HepG2 (cell line): ENCODE measurements around the gene USP34. TPM values are rescaled to one million over a fixed set of nuclear protein-coding genes. Genes with fewer than 3 reads are reported as not detected.

ENCODE experiments used
- HMGA1 ChIP-seq: sonication (generic); formaldehyde crosslinking; conservative IDR thresholded peaks from 2 replicates; pipeline ENCODE4 v1.4.0; 2020; ENCODE audit warnings: missing genetic modification reagents
- HNRNPUL1 ChIP-seq: fragments of 200-400 bp; formaldehyde crosslinking; IDR thresholded peaks from 2 replicates; pipeline ENCODE4 v1.6.1; 2017; ENCODE audit warnings: low read depth, mild to moderate bottlenecking, low read length, moderate library complexity
- IRX3 ChIP-seq: sonication (generic); formaldehyde crosslinking; IDR thresholded peaks from 2 replicates; pipeline ENCODE4 v1.8.1; 2023; ENCODE audit warnings: mild to moderate bottlenecking, low read depth, missing genetic modification reagents, borderline replicate concordance
- MAFF ChIP-seq: IDR thresholded peaks from 2 replicates; pipeline ENCODE4 v1.6.1; 2011; ENCODE audit warnings: low read depth, low read length, improper control_type of control experiment
- MIXL1 ChIP-seq: IDR thresholded peaks from 2 replicates; pipeline ENCODE4 v1.6.1; 2016
- NFKBIZ ChIP-seq: IDR thresholded peaks from 2 replicates; pipeline ENCODE4 v1.6.1; 2018; ENCODE audit warnings: missing genetic modification reagents, missing compliant biosample characterization
- RNF2 ChIP-seq: fragments of 450-650 bp; conservative IDR thresholded peaks from 2 replicates; pipeline ENCODE4 v1.6.1; 2016; ENCODE audit warnings: low read depth
- SNAI1 ChIP-seq: sonication (generic); formaldehyde crosslinking; IDR thresholded peaks from 2 replicates; pipeline ENCODE4 v1.5.0; 2020; ENCODE audit warnings: mild to moderate bottlenecking, missing genetic modification reagents, borderline replicate concordance
- SP2 ChIP-seq: sonication (generic); formaldehyde crosslinking; IDR thresholded peaks from 2 replicates; pipeline ENCODE4 v1.5.1; 2020; ENCODE audit warnings: mild to moderate bottlenecking, missing genetic modification reagents
- U2AF2 ChIP-seq: fragments of 200-400 bp; formaldehyde crosslinking; IDR thresholded peaks from 2 replicates; pipeline ENCODE4 v1.6.1; 2017; ENCODE audit warnings: low read depth, mild to moderate bottlenecking, low read length
- ZBTB20 ChIP-seq: sonication (generic); formaldehyde crosslinking; IDR thresholded peaks from 2 replicates; pipeline ENCODE4 v1.8.1; 2023; ENCODE audit warnings: missing genetic modification reagents, low read depth, mild to moderate bottlenecking, borderline replicate concordance
- ZKSCAN8 ChIP-seq: IDR thresholded peaks from 2 replicates; pipeline ENCODE4 v1.6.1; 2016; ENCODE audit warnings: borderline replicate concordance, missing genetic modification reagents, missing compliant biosample characterization
- ZNF143 ChIP-seq: sonication (generic); formaldehyde crosslinking; IDR thresholded peaks from 2 replicates; pipeline ENCODE4 v1.4.0; 2020; ENCODE audit warnings: missing genetic modification reagents
- ZNF430 ChIP-seq: sonication (generic); formaldehyde crosslinking; IDR thresholded peaks from 2 replicates; pipeline ENCODE4 v1.9.0; 2021; ENCODE audit warnings: mild to moderate bottlenecking, missing genetic modification reagents
- ZNF460 ChIP-seq: sonication (generic); formaldehyde crosslinking; IDR thresholded peaks from 2 replicates; pipeline ENCODE4 v1.5.1; 2020; ENCODE audit warnings: missing genetic modification reagents, mild to moderate bottlenecking, borderline replicate concordance
- ZNF556 ChIP-seq: sonication (generic); formaldehyde crosslinking; IDR thresholded peaks from 2 replicates; pipeline ENCODE4 v1.4.0; 2020; ENCODE audit warnings: mild to moderate bottlenecking, missing genetic modification reagents, borderline replicate concordance
- ZSCAN30 ChIP-seq: sonication (generic); formaldehyde crosslinking; IDR thresholded peaks from 2 replicates; pipeline ENCODE4 v1.5.0; 2020; ENCODE audit warnings: mild to moderate bottlenecking, missing genetic modification reagents
- polyA plus RNA-seq, 8 experiments: library from polyadenylated mRNA; depleted of rRNA in 3 of 8; stranded (reverse) in 7 of 8; unstranded in 1 of 8; fragments of >200 nt; fragmentation: Illumina TruSeq in 4 of 8; extraction: Trizol in 4 of 8; gene quantifications; 2 replicates each; pipeline versions ENCODE4 v1.2.1 to v1.2.3, GENCODE V29; 2011 to 2016; ENCODE audit warnings: low read depth in 4 of 8, missing spikeins in 1 of 8, mixed read lengths in 1 of 8; ENCODE audit not compliant: insufficient read depth in 1 of 8
- total RNA-seq, 5 experiments: library from RNA; depleted of rRNA; stranded (reverse); fragments of >200 nt; fragmentation: Illumina TruSeq; extraction: Trizol; gene quantifications; 2 replicates each; pipeline ENCODE4 v1.2.3, GENCODE V29; 2016; ENCODE audit warnings: low read depth in 1 of 5
- TF ChIP-seq, protein P1 (sequence below): sonication (generic); formaldehyde crosslinking; IDR thresholded peaks from 2 replicates; pipeline ENCODE4 v1.5.0; 2020; ENCODE audit warnings: missing genetic modification reagents, mild to moderate bottlenecking, borderline replicate concordance
- TF ChIP-seq, protein P2 (sequence below): sonication (generic); formaldehyde crosslinking; IDR thresholded peaks from 2 replicates; pipeline ENCODE4 v1.8.0; 2022; ENCODE audit warnings: mild to moderate bottlenecking, missing genetic modification reagents, moderate library complexity
- TF ChIP-seq, protein P3 (sequence below): sonication (generic); formaldehyde crosslinking; IDR thresholded peaks from 2 replicates; pipeline ENCODE4 v1.4.0; 2020; ENCODE audit warnings: missing genetic modification reagents
- TF ChIP-seq, protein P4 (sequence below): IDR thresholded peaks from 2 replicates; pipeline ENCODE4 v1.4.0; 2020; ENCODE audit warnings: mild to moderate bottlenecking, missing genetic modification reagents

The USP34 gene
- total and polyA plus RNA-seq, 2 of the 13 experiments (the other 11 are each of a cell fraction or from before 2014, with no cell fraction given): 99.2 to 100 TPM

GRCh38 chr2:61470965-61471904, at the start of gene USP34 (continued):
- TF ChIP-seq NFKBIZ (CRISPR knock-in tag) (peak; percentile 33; the same call in 1 of the 2 replicates), IRX3 (CRISPR knock-in tag) (no peak; the same call in 1 of the 2 replicates), ZKSCAN8 (CRISPR knock-in tag) (peak; percentile 67; the same call in 1 of the 2 replicates), MAFF (no peak), ZNF143 (CRISPR knock-in tag) (no peak), ZSCAN30 (CRISPR knock-in tag) (peak; percentile 76; the same call in 1 of the 2 replicates), HMGA1 (CRISPR knock-in tag) (no peak), SNAI1 (CRISPR knock-in tag) (peak; percentile 81; the same call in 1 of the 2 replicates), ZNF460 (CRISPR knock-in tag) (peak; percentile 31; the same call in 1 of the 2 replicates), HNRNPUL1 (peak; percentile 73), ZNF430 (CRISPR knock-in tag) (peak; percentile 94), MIXL1 (CRISPR knock-in tag) (no peak), ZNF556 (no peak; the same call in 1 of the 2 replicates), RNF2 (no peak), U2AF2 (no peak), ZBTB20 (CRISPR knock-in tag) (peak; percentile 86; the same call in 1 of the 2 replicates), SP2 (peak; percentile 50)
- TF ChIP-seq, protein P1, sequence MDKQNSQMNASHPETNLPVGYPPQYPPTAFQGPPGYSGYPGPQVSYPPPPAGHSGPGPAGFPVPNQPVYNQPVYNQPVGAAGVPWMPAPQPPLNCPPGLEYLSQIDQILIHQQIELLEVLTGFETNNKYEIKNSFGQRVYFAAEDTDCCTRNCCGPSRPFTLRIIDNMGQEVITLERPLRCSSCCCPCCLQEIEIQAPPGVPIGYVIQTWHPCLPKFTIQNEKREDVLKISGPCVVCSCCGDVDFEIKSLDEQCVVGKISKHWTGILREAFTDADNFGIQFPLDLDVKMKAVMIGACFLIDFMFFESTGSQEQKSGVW (CRISPR knock-in tag): 0 out of 2 replicates have a peak, but pooled peaks have one; percentile 71
- TF ChIP-seq, protein P2, sequence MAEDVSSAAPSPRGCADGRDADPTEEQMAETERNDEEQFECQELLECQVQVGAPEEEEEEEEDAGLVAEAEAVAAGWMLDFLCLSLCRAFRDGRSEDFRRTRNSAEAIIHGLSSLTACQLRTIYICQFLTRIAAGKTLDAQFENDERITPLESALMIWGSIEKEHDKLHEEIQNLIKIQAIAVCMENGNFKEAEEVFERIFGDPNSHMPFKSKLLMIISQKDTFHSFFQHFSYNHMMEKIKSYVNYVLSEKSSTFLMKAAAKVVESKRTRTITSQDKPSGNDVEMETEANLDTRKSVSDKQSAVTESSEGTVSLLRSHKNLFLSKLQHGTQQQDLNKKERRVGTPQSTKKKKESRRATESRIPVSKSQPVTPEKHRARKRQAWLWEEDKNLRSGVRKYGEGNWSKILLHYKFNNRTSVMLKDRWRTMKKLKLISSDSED: no peak
- TF ChIP-seq, protein P3, sequence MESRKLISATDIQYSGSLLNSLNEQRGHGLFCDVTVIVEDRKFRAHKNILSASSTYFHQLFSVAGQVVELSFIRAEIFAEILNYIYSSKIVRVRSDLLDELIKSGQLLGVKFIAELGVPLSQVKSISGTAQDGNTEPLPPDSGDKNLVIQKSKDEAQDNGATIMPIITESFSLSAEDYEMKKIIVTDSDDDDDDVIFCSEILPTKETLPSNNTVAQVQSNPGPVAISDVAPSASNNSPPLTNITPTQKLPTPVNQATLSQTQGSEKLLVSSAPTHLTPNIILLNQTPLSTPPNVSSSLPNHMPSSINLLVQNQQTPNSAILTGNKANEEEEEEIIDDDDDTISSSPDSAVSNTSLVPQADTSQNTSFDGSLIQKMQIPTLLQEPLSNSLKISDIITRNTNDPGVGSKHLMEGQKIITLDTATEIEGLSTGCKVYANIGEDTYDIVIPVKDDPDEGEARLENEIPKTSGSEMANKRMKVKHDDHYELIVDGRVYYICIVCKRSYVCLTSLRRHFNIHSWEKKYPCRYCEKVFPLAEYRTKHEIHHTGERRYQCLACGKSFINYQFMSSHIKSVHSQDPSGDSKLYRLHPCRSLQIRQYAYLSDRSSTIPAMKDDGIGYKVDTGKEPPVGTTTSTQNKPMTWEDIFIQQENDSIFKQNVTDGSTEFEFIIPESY (CRISPR knock-in tag): no peak
- TF ChIP-seq, protein P4, sequence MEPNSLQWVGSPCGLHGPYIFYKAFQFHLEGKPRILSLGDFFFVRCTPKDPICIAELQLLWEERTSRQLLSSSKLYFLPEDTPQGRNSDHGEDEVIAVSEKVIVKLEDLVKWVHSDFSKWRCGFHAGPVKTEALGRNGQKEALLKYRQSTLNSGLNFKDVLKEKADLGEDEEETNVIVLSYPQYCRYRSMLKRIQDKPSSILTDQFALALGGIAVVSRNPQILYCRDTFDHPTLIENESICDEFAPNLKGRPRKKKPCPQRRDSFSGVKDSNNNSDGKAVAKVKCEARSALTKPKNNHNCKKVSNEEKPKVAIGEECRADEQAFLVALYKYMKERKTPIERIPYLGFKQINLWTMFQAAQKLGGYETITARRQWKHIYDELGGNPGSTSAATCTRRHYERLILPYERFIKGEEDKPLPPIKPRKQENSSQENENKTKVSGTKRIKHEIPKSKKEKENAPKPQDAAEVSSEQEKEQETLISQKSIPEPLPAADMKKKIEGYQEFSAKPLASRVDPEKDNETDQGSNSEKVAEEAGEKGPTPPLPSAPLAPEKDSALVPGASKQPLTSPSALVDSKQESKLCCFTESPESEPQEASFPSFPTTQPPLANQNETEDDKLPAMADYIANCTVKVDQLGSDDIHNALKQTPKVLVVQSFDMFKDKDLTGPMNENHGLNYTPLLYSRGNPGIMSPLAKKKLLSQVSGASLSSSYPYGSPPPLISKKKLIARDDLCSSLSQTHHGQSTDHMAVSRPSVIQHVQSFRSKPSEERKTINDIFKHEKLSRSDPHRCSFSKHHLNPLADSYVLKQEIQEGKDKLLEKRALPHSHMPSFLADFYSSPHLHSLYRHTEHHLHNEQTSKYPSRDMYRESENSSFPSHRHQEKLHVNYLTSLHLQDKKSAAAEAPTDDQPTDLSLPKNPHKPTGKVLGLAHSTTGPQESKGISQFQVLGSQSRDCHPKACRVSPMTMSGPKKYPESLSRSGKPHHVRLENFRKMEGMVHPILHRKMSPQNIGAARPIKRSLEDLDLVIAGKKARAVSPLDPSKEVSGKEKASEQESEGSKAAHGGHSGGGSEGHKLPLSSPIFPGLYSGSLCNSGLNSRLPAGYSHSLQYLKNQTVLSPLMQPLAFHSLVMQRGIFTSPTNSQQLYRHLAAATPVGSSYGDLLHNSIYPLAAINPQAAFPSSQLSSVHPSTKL: peak; percentile 68
